ENCODE results near the gene CDK2AP2.

Gene CDK2AP2

GRCh38 chr11:67492069-67492727, 15.8 kb downstream of the CDK2AP2 start:
- no peak overlapping the region for H3K4me3 ChIP-seq (ENCODE audit: low read depth, low read length)
- ChIA-PET POLR2A (interaction anchor here (1.5 kb wide), 1 partner anchor 9 kb away, joined by 7 read pairs; the partner anchor contains the start of gene AIP), CTCF (interaction anchor here (0.9 kb wide), 1 partner anchor 146 kb away, joined by 3 read pairs; no protein-coding TSS in a partner anchor)
- no peak for TF ChIP-seq CTCF (IDR thresholded peaks at IDR 0.05; ENCODE audit: insufficient read depth, low read length, missing control alignments)
- no peak for DNase-seq (ENCODE audit: low read depth, low spot score)

- POLR2A ChIA-PET, result interaction anchor here (1.5 kb wide), 1 partner anchor 9 kb away, joined by 7 read pairs; the partner anchor contains the start of gene AIP
- DNase-seq (ENCODE audit: low read depth, low spot score), result no peak
- TF ChIP-seq CTCF (IDR thresholded peaks at IDR 0.05; ENCODE audit: insufficient read depth, low read length, missing control alignments), result no peak
- H3K4me3 ChIP-seq (ENCODE audit: low read depth, low read length), result no peak overlapping the region
- CTCF ChIA-PET, result interaction anchor here (0.9 to 1.3 kb wide), 2 partner anchors 14 to 140 kb away, joined by 3 read pairs; partner anchors contain the start of gene PITPNM1
Observed at GRCh38 chr11:67491276-67492068, 16.5 kb downstream of the CDK2AP2 start.

- ChIA-PET POLR2A (interaction anchor here (0.6 to 1.5 kb wide), 3 partner anchors 8 to 59 kb away, joined by 3 to 7 read pairs (median 4); partner anchors contain the start of gene AIP), CTCF (interaction anchor here (0.9 to 1.3 kb wide), 2 partner anchors 15 to 139 kb away, joined by 3 read pairs; partner anchors contain the start of gene PITPNM1)
- DNase-seq (ENCODE audit: low read depth, low spot score), result no peak
- H3K4me3 ChIP-seq (ENCODE audit: low read depth, low read length), result no peak overlapping the region
- TF ChIP-seq CTCF (IDR thresholded peaks at IDR 0.05; ENCODE audit: insufficient read depth, low read length, missing control alignments), result no peak
Observed at GRCh38 chr11:67490727-67491065, 17.3 kb downstream of the CDK2AP2 start.

- ChIA-PET POLR2A (interaction anchor here (0.6 to 1.5 kb wide), 3 partner anchors 7 to 58 kb away, joined by 3 to 7 read pairs (median 4); partner anchors contain the start of gene AIP), CTCF (interaction anchor here (1.3 kb wide), 1 partner anchor 139 kb away, joined by 3 read pairs; no protein-coding TSS in a partner anchor)
- H3K4me3 ChIP-seq (ENCODE audit: low read depth, low read length), result no peak overlapping the region
- TF ChIP-seq CTCF (IDR thresholded peaks at IDR 0.05; ENCODE audit: insufficient read depth, low read length, missing control alignments), result no peak
- no peak for DNase-seq (ENCODE audit: low read depth, low spot score)
Observed at GRCh38 chr11:67489885-67490726, 17.9 kb downstream of the CDK2AP2 start.

- TF ChIP-seq CTCF (IDR thresholded peaks at IDR 0.05; ENCODE audit: insufficient read depth, low read length, missing control alignments), result no peak
- POLR2A ChIA-PET, result interaction anchor here (1.1 kb wide), 1 partner anchor 10 kb away, joined by 4 read pairs; no protein-coding TSS in a partner anchor
- CTCF ChIA-PET, result no interaction called here
Observed at GRCh38 chr11:67489203-67489884, 18.6 kb downstream of the CDK2AP2 start.

More at GRCh38 chr11:67489203-67489884, 18.6 kb downstream of the CDK2AP2 start:
- DNase-seq (ENCODE audit: low read depth, low spot score), result no peak
- no peak overlapping the region for H3K4me3 ChIP-seq (ENCODE audit: low read depth, low read length)

Data from AG04449 (cell line).